HCT116 (cell line): ENCODE data around the gene NUP54.

Experiments used
- CEBPB ChIP-seq: IDR thresholded peaks from 2 replicates; pipeline ENCODE4 v1.6.1; 2012; ENCODE audit warnings: low read depth
- ELF1 ChIP-seq: IDR thresholded peaks from 2 replicates; pipeline ENCODE4 v1.6.1; 2012; ENCODE audit warnings: low read depth, borderline replicate concordance
- EZH2 ChIP-seq: fragments of 200-600 bp; sonication (generic); IDR thresholded peaks from 2 replicates; pipeline ENCODE4 v1.6.1; 2017; ENCODE audit warnings: antibody characterized with exemption, mixed run types
- POLR2A ChIP-seq: IDR thresholded peaks from 2 replicates; pipeline ENCODE4 v1.7.0; 2011; ENCODE audit warnings: borderline replicate concordance; ENCODE audit not compliant: insufficient read depth, insufficient read length; ENCODE audit errors: extremely low read depth
- POLR2AphosphoS5 ChIP-seq: IDR thresholded peaks from 2 replicates; pipeline ENCODE4 v1.6.1; 2011; ENCODE audit warnings: mild to moderate bottlenecking, low read depth, low read length, moderate library complexity
- RAD21 ChIP-seq: IDR thresholded peaks from 2 replicates; pipeline ENCODE4 v1.6.1; 2012; ENCODE audit warnings: low read depth, mild to moderate bottlenecking
- YY1 ChIP-seq: IDR thresholded peaks from 2 replicates; pipeline ENCODE4 v1.6.1; 2011; ENCODE audit warnings: low read length, low read depth, moderate library complexity, mild to moderate bottlenecking; ENCODE audit not compliant: insufficient replicate concordance; ENCODE audit errors: extremely low read depth
- ZNF274 ChIP-seq: fragments of 200-500 bp; sonication (Bioruptor generic); IDR thresholded peaks from 2 replicates; pipeline ENCODE4 v1.6.1; 2014; ENCODE audit warnings: mild to moderate bottlenecking, low read depth, low read length, inconsistent platforms
- TF ChIP-seq, protein P1 (sequence below): IDR thresholded peaks from 2 replicates; pipeline ENCODE4 v1.6.1; 2012
- TF ChIP-seq, protein P2 (sequence below), 3 experiments: fragments of 200-600 bp in 1 of 3; sonication (generic) in 1 of 3; IDR thresholded peaks in 2 of 3; conservative IDR thresholded peaks in 1 of 3; 2 replicates each; pipeline ENCODE4 v1.5.1; 2012 to 2017; ENCODE audit warnings: low read depth in 2 of 3, low read length in 2 of 3, antibody characterized with exemption in 1 of 3, borderline replicate concordance in 1 of 3, control low read depth in 1 of 3, mild to moderate bottlenecking in 1 of 3, mixed read lengths in 1 of 3, mixed run types in 1 of 3, moderate library complexity in 1 of 3; ENCODE audit not compliant: insufficient read depth in 1 of 3

DNA sequence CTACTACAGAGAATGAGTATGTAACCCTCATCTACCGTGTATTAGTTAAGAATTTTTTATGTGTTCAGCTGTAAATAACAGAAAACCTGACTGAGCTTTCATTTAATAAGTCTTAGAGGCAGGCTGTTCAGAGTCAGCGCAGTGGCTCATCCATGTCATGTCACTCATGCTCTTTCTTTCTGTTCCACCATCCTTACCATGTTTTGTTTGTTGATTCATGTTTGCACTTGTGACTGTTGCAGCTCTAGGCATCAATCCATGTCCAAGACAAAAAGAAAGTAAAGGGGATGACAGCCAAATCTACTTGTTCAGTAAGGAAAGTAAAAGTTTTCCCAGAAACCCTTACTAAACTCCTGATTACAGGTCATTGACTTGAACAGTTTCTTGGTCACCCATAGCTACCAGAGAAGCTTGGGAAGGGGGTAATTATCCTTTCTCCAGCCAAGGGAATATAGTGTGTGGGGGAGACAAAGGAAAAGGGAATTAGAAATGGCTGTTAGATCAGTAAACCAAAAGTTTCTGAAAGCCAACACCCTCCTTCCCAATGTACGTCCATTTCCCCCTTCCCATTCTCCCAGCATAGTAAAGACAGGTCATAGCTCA is 64.7 kb downstream of the NUP54 start:
- TF ChIP-seq RAD21 (no peak), EZH2 (no peak), POLR2AphosphoS5 (no peak), ZNF274 (no peak), ELF1 (no peak), CEBPB (no peak), POLR2A (no peak), YY1 (no peak)
- TF ChIP-seq, protein P1, sequence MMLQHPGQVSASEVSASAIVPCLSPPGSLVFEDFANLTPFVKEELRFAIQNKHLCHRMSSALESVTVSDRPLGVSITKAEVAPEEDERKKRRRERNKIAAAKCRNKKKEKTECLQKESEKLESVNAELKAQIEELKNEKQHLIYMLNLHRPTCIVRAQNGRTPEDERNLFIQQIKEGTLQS: no peak
- TF ChIP-seq, protein P2, sequence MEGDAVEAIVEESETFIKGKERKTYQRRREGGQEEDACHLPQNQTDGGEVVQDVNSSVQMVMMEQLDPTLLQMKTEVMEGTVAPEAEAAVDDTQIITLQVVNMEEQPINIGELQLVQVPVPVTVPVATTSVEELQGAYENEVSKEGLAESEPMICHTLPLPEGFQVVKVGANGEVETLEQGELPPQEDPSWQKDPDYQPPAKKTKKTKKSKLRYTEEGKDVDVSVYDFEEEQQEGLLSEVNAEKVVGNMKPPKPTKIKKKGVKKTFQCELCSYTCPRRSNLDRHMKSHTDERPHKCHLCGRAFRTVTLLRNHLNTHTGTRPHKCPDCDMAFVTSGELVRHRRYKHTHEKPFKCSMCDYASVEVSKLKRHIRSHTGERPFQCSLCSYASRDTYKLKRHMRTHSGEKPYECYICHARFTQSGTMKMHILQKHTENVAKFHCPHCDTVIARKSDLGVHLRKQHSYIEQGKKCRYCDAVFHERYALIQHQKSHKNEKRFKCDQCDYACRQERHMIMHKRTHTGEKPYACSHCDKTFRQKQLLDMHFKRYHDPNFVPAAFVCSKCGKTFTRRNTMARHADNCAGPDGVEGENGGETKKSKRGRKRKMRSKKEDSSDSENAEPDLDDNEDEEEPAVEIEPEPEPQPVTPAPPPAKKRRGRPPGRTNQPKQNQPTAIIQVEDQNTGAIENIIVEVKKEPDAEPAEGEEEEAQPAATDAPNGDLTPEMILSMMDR (IDR thresholded peaks at IDR 0.05 in 2 of 3, conservative IDR thresholded peaks at IDR 0.05 in 1 of 3; ENCODE audit: borderline replicate concordance in 1 of 3, insufficient read depth in 1 of 3, low read depth in 2 of 3, low read length in 2 of 3): no peak
